Chondrocyte (in vitro differentiated cells): Measurements from ENCODE around the gene ACOXL. TPM values are rescaled to one million over a fixed set of nuclear protein-coding genes. Genes with fewer than 3 reads are reported as not detected.
"Not testable (repeated sequence)": the region's sequence is repeated elsewhere in the genome, so short reads cannot be mapped to it uniquely, and the experiment has no call there.

Experiments used
- DNase-seq: peaks from one replicate; pipeline ENCODE4 v3.0.0; 2021; ENCODE audit warnings: mixed read lengths, low spot score
- H3K27ac Mint-ChIP-seq: one replicate; pipeline ENCODE4 v1.8.0; 2021; ENCODE audit warnings: mild to moderate bottlenecking, moderate library complexity, mixed read lengths; ENCODE audit not compliant: unreplicated experiment
- H3K27me3 Mint-ChIP-seq: 2 replicates; pipeline ENCODE4 v1.8.0; 2021; ENCODE audit warnings: low read depth, mixed read lengths
- H3K36me3 Mint-ChIP-seq: 2 replicates; pipeline ENCODE4 v1.8.0; 2021; ENCODE audit warnings: low read depth, mixed read lengths
- H3K4me1 Mint-ChIP-seq: 2 replicates; pipeline ENCODE4 v1.8.0; 2021; ENCODE audit warnings: low read depth, mild to moderate bottlenecking, mixed read lengths
- H3K4me3 Mint-ChIP-seq: one replicate; pipeline ENCODE4 v1.8.0; 2021; ENCODE audit warnings: mild to moderate bottlenecking, moderate library complexity, mixed read lengths; ENCODE audit not compliant: unreplicated experiment
- H3K9me3 Mint-ChIP-seq: 2 replicates; pipeline ENCODE4 v1.8.0; 2021; ENCODE audit warnings: low read depth, mixed read lengths
- total RNA-seq: library from RNA; stranded (reverse); gene quantifications from 3 replicates; pipeline ENCODE4 v1.2.1, GENCODE V29; 2021
- TF ChIP-seq, protein P1 (sequence below): fragments of 200-600 bp; sonication (generic); IDR thresholded peaks from 2 replicates; pipeline ENCODE4 v1.5.0; 2021; ENCODE audit warnings: antibody characterized with exemption, mild to moderate bottlenecking, moderate library complexity

The ACOXL gene
- total RNA-seq, 1 donor from 2014 or later = not detected

DNA sequence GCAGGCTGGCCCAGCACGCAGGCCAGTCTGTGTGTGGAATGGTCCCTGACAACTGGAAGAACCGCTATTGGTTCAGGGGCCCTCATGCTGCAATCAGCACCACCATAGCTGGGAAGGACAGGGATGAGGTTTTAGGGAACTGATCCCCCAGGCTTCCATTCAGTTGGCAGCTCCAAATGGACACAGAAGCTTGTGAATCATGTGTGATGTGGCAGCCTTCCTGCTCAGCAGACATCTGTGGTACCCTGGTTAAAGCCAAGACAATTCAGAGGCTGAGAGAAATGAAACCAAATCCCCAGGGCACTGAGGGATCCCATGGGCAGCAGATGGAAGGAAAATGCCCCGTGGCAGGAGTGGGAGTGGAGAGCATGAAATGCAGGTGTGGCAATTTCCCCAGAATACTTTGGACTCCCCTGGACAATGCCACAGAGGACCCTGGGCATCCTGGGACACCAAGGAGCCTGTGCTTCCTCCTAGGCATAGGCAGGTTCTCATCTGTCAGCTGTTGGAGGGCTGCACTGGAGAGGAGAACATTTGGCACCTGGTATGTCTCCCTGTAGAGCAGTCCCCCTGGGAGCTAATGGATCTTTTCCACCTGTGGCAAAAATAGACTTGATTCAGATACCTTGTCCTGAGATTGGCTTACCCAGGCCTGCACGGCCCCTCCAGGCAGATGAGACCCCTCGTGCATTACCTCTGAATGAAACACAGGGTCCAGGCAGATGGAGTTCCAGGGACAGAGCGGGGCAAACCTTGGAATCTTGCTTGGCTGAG, 226.2 kb downstream of the ACOXL start:
- peaks cover 29% of the 10 kb centered on the region for H3K27me3 Mint-ChIP-seq
- H3K4me1 Mint-ChIP-seq = no peaks in the 10 kb centered on the region
- H3K27ac Mint-ChIP-seq = no peak overlapping the region
- H3K9me3 Mint-ChIP-seq = no peaks in the 10 kb centered on the region
- no peak for DNase-seq
- no peaks in the 10 kb centered on the region for H3K36me3 Mint-ChIP-seq
- no peak overlapping the region for H3K4me3 Mint-ChIP-seq
- TF ChIP-seq, protein P1, sequence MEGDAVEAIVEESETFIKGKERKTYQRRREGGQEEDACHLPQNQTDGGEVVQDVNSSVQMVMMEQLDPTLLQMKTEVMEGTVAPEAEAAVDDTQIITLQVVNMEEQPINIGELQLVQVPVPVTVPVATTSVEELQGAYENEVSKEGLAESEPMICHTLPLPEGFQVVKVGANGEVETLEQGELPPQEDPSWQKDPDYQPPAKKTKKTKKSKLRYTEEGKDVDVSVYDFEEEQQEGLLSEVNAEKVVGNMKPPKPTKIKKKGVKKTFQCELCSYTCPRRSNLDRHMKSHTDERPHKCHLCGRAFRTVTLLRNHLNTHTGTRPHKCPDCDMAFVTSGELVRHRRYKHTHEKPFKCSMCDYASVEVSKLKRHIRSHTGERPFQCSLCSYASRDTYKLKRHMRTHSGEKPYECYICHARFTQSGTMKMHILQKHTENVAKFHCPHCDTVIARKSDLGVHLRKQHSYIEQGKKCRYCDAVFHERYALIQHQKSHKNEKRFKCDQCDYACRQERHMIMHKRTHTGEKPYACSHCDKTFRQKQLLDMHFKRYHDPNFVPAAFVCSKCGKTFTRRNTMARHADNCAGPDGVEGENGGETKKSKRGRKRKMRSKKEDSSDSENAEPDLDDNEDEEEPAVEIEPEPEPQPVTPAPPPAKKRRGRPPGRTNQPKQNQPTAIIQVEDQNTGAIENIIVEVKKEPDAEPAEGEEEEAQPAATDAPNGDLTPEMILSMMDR = no peak

DNA sequence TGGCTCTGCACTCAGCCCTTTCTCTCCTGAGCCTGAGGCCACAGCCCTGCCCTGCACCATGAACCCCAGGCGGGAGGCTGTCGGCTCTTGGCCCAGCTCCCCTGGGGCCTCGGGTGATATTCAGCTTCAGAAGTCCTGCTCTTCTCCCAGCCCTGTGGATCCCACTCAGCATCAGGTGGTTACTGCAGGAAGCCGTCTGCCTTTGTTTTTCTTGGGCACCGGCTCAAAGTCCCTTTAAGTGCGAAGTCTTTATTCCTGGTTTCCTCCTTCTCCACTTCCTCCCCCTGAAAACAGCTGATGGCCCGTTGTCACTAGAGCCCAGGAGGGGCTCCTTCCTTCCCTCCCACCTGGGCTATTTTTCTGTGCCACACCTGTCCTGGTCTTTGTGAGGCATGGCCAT, 226.8 kb downstream of the ACOXL start:
- Mint-ChIP-seq H3K36me3 (no peaks in the 10 kb centered on the region), H3K9me3 (no peaks in the 10 kb centered on the region), H3K4me1 (no peaks in the 10 kb centered on the region), H3K4me3 (no peak overlapping the region), H3K27me3 (peaks cover 26% of the 10 kb centered on the region), H3K27ac (no peak overlapping the region)
- TF ChIP-seq, protein P1 = no peak
- no peak for DNase-seq

DNA sequence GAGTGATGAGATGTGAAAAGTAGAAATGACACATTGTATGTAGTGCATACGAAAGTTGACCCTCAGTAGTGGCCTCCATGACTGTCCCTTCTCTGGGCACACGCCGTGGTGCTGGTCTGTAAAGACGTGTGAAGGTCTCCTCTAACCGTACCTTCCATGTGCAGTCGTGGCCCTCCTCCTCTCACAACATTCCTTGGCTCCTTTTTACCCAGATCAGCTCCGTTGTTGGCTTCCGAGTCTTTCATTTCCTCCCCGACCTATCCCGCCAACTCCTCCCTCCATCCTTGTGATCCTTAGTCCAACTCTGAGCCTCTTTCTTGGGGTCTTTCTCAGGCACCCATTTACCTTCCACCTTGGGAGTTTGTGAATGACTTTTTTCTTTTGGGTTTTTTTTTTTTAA, 227.9 kb downstream of the ACOXL start:
- peaks cover 24% of the 10 kb centered on the region for H3K27me3 Mint-ChIP-seq
- no peak for DNase-seq
- H3K27ac Mint-ChIP-seq = no peak overlapping the region
- H3K36me3 Mint-ChIP-seq = no peaks in the 10 kb centered on the region
- H3K4me3 Mint-ChIP-seq = no peak overlapping the region
- TF ChIP-seq, protein P1 = no peak
- H3K4me1 Mint-ChIP-seq = no peaks in the 10 kb centered on the region
- no peaks in the 10 kb centered on the region for H3K9me3 Mint-ChIP-seq

DNA sequence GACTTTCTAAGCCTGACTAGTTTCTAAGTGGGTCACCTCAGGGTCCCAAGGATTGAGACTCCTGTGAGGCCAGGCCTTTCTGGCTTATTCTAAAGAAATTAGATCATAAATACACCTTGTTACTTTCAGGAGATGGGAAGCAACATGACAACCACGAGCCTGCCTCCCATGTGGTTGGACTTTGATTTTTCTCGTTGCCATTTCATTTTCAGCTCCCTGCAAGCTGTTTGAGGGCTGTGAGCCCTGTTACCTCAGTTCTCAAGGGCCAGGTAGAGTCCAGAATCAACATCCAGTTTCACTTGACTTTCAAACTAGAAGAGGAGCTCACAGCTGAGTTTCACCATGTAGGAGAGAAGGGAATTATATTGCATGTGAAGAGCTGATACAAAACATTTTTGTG, 228.6 kb downstream of the ACOXL start:
- H3K27me3 Mint-ChIP-seq = peaks cover 24% of the 10 kb centered on the region
- no peak overlapping the region for H3K4me3 Mint-ChIP-seq
- no peaks in the 10 kb centered on the region for H3K9me3 Mint-ChIP-seq
- no peak overlapping the region for H3K27ac Mint-ChIP-seq
- H3K36me3 Mint-ChIP-seq = no peaks in the 10 kb centered on the region
- H3K4me1 Mint-ChIP-seq = no peaks in the 10 kb centered on the region
- no peak for DNase-seq
- TF ChIP-seq, protein P1 = no peak

DNA sequence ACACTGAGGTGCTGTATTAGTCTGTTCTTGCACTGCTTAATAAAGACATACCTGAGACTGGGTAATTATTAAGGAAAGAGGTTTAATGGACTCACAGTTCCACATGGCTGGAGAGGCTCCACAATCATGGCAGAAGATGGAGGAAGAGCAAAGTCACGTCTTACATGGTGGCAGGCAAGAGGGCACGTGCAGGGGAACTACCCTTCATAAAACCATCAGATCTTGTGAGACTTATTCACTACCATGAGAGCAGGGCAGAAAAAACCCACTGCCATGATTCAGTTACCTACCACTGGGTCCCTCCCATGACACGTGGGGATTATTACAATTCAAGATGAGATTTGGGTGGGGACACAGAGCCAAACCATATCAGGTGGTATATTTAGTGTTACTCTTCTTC, 229.3 kb downstream of the ACOXL start:
- not testable (repeated sequence) for H3K9me3 Mint-ChIP-seq, H3K4me3 Mint-ChIP-seq, DNase-seq, H3K27ac Mint-ChIP-seq, H3K36me3 Mint-ChIP-seq, H3K4me1 Mint-ChIP-seq
- peaks cover 25% of the 10 kb centered on the region for H3K27me3 Mint-ChIP-seq

DNA sequence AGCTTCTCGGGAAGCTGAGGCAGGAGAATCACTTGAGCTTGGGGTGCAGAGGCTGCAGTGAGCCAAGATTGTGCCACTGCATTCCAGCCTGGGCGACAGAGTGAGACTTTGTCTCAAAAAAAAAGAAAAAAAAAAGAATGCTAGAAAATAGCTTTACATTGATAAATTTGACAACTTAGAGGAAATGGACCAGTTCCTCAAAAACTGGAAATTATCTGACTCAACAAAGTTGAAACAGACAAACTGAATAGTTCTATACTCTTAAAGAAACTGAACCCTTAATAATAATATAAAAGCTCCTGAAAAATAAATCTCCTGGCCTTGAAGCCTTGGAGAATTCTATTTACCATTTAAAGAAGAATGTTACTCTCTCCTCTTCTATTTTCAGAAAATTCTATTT, 237.3 kb downstream of the ACOXL start:
- TF ChIP-seq, protein P1 = no peak

More for the DNA sequence above, 237.3 kb downstream of the ACOXL start:
- no peaks in the 10 kb centered on the region for H3K4me1 Mint-ChIP-seq
- H3K9me3 Mint-ChIP-seq = peaks cover 12% of the 10 kb centered on the region
- no peak overlapping the region for H3K4me3 Mint-ChIP-seq
- peaks cover 38% of the 10 kb centered on the region for H3K27me3 Mint-ChIP-seq
- no peak for DNase-seq
- peaks cover 8% of the 10 kb centered on the region for H3K36me3 Mint-ChIP-seq
- no peak overlapping the region for H3K27ac Mint-ChIP-seq
